Right lobe of liver (tissue), 4 donors: ENCODE measurements around the gene OPCML.

ENCODE experiments used
- CTCF ChIP-seq, 4 donors: fragments of 200-600 bp in 3 of 4; fragments of 450-650 bp in 1 of 4; IDR thresholded peaks; one replicate each; pipeline versions ENCODE4 v1.5.1 to v1.8.0; 2016 to 2022; ENCODE audit warnings: antibody characterized with exemption in 4 of 4, mild to moderate bottlenecking in 2 of 4
- POLR2A ChIP-seq: fragments of 450-650 bp; IDR thresholded peaks from one replicate; pipeline ENCODE4 v1.6.1; 2017; ENCODE audit warnings: antibody characterized with exemption, mild to moderate bottlenecking
- donor health status: DM: no; HTN: no; CAD: no.
- donor health status: DM: no; HTN: no; CAD: no.
- donor health status: DM: no; HTN: yes; CAD: no.

DNA sequence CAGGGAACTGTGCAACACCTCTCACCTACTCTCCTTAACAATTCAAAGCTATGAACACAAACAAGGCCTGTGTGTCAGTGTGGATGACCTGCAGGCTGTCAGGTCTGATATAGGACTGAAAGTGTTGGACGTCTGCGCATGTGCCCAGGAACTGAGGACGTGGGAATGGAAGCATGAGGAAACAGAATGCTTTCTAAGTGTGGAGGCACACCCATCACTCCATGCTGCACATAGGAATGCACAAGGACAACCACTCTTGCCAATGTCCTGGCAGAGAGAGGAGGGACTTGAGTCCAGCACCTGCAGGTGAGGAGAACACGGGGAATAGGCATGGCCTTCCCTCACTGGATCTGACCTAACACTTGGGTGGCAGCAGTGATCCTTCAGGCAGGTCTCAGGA, 874.3 kb downstream of the OPCML start:
- no peak for TF ChIP-seq CTCF (IDR thresholded peaks at IDR 0.05)
- TF ChIP-seq POLR2A = no peak
